HG03442 (cell line): Measurements from ENCODE around the gene NTN1.
"Not testable (repeated sequence)": the region's sequence is repeated elsewhere in the genome, so short reads cannot be mapped to it uniquely, and the experiment has no call there.

Source experiments
- ATAC-seq: cut with Tn5 transposase; IDR thresholded peaks from one replicate; pipeline ENCODE4 v1.9.1; 2021; ENCODE audit warnings: mild to moderate bottlenecking, moderate library complexity; ENCODE audit not compliant: unreplicated experiment

The NTN1 gene

DNA sequence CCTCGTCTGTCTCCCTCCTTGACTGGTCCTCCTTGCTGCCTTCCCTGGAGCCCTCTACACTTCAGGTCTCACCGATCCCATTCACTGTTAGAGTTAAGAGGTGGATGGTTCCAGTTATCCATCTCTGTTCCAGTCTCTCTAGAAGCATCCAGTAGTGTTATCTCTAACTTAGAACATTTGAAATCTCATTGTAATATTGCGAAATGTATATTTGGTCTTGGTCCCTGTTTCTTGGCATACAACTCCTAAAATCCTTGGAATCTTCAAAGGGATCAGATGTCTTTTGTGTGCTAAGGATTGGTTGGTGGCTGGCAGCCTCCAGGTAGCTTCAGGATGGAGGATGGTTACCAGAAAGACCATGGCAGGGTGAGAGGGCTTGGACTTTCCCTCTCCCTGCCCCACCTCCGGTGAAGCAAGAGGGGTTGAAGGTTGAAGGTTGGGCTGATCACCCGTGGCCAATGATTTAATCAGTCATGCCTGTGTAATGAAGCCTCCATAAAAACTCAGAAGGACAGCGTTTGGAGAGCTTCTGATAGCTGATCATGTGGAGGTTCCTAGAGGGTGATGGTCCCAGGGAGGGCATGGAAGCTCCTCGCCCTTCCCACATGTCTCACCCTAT, 59.1 kb downstream of the NTN1 start:
- no peak for ATAC-seq

DNA sequence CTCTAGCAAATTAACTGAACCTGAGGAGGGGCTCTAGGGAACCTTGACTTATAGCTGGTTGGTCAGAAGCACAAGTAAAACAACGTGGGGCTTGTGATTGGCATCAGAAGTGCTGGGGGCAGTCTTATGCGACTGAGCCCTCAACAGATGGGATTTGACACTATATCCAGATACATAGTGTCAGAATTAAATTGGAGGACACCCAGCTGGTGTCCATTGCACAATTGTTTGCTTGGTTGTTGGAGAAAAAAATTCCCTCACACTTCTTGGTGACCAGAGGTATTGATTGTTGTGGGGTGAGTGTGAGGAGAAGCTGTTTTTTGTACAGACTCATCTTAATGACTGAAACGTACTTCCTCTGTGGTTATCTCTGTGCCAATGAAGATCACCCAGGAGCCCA, 59.7 kb downstream of the NTN1 start:
- ATAC-seq = no peak

DNA sequence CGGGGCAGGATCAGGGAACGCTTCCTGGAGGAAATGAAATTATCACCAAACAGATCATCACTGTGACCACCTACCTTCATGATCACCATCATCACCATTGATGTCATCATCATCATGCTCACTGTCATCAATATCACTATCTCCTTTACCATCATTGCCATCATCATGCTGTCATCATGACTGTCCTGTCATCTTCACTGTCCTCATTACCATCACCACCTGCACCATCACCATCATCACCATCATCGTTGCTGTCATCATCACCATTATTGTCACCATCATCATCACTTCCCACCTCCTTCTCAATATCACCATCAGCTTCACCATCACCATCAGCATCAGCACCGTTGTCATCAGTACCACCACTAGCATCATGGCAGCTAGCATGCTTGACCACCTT, 65.3 kb downstream of the NTN1 start:
- no peak for ATAC-seq

DNA sequence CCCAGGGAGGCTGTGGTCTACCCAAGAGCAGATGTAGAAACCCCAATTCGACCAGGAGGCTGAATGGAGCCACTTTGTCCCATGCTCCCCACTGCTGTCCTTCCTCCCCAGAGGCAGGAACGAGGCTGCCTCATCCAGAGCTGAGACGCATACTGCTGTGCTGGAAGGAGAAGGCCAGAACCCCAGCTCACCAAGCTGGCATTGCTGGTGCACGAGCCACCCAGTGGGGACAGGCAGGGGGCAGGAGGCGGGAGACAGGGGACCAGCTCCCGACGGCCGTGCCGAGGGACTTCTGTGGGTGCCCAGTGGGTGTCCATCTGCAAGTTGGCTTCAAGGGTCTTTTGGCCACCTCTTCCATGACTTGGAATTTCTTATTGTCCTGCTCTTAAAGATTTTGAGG, 66.6 kb downstream of the NTN1 start:
- no peak for ATAC-seq

DNA sequence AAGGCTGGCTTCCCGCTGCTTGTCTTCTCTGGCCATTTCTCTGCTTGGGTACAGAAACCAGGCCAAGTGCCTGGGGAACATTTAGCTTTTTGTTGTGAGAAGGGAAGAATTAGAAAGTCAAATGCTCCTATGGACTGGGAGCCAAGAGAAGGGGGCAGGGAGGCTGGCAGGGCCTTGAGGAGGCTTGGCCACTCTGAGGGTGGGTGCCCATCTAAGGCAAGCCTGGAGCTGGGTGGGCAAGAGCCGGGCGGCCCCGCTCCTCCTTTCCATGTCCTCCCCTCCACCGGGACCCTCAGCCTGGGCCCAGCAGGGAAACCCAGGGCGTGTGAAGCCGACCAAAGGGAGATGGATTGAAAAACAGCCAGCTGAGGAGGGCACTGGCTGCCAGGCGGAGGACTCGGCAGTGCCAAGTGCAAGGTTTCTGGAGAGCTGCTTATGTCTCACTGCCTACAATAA, 69.4 kb downstream of the NTN1 start:
- ATAC-seq = no peak

DNA sequence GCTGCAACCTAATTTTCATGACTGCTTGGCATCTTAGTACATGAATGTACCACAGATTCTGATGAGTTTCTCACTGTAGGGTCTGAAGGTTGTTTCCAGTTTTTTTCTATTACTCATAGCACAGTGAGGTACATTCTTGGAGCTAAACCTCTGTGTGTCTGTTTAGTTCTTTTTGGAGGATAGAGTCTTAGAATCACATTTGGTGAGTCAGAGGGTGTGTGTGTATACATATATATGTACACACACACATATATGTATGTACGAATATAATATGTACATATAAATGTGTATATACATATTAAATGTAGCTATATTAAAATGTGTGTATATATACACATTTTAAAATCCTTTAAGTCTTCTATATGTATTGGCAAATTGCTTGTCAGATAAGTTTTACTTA, 72.9 kb downstream of the NTN1 start:
- ATAC-seq = no peak

- no peak for ATAC-seq
Measured at GRCh38 chr17:9095390-9095789, 74.1 kb downstream of the NTN1 start.

GRCh38 chr17:9098242-9098825, 77.0 kb downstream of the NTN1 start:
- no peak for ATAC-seq

GRCh38 chr17:9101356-9101755, 80.0 kb downstream of the NTN1 start:
- no peak for ATAC-seq

DNA sequence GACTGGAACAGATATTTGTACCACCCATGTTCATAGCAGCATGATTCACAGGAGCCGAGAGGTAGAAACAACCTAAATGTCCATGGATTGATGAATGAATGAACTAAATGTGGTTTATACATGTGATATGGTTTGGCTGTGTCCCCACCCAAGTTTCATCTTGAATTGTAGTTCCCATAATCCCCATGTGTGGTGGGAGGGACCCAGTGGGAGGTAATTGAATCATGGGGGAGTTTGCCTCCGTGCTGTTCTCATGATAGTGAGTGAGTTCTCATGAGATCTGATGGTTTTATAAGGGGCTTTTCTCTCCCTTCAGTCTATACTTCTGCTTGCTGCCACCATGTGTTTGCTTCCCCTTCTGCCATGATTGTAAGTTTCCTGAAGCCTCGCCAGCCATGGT, 81.9 kb downstream of the NTN1 start:
- ATAC-seq = not testable (repeated sequence)

DNA sequence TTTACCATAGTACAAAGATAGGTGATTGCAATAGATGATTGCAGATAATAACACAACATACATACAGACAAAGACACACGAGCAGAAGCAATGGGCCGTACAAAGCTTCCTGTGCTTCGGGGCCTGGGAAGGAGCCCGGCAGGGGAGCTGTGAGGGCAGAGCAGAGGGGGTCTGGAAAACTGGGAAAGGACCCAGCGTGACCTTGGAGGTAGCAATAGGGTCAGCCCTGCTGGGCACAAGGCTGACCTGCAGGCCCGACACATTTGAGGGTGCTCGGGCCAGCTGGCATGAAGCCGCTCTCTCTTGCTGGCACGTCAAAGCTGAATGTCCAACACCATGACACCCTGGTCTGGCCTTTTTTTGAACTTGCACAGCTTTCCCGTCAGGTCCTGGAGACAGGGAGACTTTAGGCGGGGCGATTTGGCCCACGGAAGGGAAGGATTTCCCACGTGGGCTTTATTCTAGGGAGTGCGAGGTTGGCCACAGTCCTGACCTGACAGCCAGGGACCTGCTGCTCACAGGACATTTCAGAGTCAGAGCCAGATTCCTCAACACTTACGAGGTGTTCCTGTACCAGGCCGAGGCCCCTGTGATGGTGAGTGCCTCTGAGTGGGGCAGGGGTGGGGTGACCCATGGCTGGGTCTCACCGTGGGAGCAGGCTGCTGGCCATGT, 83.2 kb downstream of the NTN1 start:
- ATAC-seq = no peak

DNA sequence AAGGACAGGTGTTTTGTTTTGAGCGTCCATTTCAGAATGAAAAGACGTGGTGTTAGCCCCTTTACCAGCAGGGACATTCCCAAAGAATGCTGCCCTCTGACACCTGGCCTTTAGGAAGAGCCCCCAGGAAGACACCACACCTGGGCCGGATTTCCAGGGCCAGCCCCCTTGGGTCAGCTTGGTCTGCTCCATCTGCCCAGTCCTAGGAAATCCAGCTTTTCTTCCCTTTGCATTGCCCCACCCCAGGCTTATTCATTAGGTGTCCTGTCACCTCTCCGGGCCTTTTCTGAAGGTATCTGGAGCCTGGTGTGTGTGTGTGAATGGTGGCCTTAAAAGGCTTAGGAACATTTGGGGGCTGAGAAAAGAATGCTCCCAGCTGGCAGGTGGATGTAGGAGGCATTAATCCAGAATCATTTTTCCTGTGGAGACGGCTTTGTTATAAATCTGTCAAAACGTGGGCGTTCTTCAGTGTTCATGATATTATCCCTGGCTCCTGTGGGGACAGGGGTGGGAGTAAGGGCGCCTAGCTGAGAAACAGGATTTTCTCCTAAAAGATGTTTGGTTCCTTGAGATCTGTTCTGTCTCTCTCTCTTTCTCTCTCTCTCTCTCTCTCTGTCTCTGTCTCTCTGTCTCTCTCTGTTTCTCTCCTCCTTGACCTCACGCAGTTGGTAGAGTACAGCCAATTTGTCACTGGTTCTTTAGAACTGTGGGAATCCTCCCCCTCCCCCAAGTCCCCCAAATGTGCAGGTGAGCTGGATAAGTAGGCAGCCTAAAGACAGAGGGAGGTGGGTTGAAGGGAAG, 84.0 kb downstream of the NTN1 start:
- ATAC-seq = no peak

DNA sequence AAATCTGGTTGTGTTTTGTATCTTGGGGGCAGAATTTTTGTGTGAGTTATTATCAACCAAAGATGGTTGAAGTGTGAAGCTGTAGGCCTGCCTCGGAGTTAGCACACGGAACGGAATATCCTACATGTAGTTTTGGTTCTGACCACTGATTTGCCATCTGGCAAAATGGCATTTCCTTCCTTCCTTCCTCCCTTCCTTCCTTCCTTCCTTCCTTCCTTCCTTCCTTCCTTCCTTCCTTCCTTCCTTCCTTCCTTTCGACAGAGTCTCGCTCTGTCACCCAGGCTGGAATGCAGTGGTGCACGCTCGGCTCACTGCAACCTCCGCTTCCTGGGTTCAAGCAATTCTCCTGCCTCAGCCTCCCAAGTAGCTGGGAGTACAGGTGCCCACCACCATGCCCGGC, 85.0 kb downstream of the NTN1 start:
- not testable (repeated sequence) for ATAC-seq

DNA sequence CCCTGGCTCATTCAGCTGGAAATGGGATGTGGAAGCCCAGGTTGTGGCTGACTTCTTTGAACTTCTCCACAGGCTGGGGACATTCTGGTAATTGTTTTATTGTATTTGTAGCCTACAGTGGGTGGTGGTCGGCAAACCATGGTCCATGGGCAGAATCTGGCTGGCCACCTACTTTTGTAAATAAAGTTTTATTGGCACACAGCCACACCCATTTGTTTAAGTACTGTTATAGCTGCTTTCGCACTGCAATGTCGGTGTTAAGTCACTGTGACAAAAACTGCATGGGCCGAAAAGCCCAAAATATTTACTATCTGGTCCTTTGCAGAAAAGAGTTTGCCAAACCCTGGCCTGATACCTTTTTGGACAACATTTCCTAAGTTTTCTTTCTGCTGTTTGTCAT, 86.2 kb downstream of the NTN1 start:
- no peak for ATAC-seq

- ATAC-seq = no peak
Measured at GRCh38 chr17:9108146-9108545, 86.8 kb downstream of the NTN1 start.

DNA sequence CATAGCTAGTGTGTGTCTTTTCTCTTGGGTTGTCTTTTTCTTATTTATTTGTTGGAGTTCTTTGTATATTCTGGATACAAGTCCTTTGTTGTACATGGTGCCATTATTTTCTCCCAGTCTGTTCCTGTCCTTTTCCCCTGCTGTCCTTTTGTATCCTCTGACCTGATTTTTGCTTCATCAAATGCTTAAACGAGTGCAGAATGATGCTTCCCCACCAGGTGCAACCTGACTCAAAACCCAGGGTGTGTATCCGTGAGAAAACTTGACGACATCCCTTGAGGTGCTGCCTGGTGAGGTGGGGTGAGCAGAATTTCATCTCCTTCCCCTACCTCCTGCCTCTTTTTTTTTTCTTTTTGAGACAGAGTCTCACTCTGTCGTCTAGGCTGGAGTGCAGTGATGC, 88.6 kb downstream of the NTN1 start:
- ATAC-seq = no peak

DNA sequence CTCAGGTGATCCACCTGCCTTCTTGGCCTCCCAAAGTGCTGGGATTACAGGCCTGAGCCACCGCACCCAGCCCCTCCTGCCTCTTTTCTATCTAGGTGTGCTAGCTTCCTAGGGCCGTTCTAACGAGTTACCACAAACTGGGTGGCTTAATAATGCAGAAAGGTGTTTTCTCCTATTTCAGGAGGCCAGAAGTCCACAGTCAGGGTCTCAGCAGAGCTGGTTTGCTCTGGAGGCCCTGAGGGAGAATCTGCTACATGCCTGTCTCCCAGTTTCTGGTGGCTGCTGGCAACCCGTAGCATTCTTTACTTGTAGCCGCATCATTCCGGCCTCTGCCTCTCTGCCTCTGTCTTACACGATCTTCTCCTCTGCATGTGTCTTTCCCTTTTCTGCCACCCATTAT, 89.2 kb downstream of the NTN1 start:
- no peak for ATAC-seq

- ATAC-seq = no peak
Measured at GRCh38 chr17:9115214-9116191, 94.2 kb downstream of the NTN1 start.

- ATAC-seq = no peak
Measured at GRCh38 chr17:9116311-9116835, 95.1 kb downstream of the NTN1 start.

DNA sequence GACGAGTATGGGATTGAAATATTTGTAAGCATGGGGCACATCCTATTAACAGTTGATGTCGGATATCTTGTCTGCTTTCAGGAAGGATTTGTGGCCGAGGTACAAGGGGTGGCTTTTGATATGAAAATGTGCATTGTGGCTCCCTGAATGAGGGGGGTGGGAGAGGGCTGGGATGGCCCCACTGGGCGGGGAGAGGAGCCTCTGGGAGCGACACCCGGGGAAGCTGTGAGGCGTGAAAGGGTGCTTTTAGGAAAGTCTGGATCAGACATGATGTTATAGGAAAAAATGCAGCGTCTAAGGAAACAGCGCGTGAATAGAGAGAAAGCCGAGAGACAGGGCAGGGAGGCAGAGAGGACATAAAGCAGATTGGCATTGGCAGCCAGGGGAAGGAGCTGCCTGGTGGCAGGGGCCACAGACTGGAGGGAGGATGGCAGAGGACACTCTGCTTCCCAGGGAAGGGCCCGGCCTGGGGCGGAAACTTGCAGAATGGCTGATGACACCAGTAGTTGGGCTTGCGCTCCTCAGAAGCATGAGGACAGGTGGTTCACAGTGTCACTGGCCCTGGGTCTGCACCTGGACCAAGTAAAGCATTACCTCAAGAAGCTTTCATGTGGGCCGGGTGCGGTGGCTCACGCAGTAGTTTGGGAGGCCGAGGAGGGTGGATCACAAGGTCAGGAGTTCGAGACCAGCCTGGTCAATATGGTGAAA, 95.7 kb downstream of the NTN1 start:
- ATAC-seq = no peak
